ENCODE results near the gene GALNT13.

The GALNT13 gene

DNA sequence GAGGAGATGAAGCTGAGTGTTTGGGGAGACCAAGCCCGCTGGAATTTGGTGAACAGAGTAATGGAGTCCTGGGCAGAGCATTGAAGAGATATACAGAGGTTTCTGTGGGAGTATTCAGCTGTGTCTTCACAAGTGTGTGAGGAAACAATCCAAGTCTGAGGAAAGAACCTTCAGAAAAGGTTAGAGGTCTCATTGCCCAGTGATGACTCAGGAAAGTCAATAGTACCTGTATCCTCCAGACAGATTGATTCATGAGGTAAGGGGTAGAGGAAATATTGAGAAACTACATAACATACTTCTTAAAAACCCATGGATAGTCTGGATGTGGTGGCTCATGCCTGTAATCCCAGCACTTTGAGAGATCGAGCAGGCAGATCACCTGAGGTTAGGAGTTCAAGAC, 392.3 kb downstream of the GALNT13 start:
- no peaks in the 10 kb centered on the region for H3K27me3 ChIP-seq (replicated peaks; ENCODE audit: insufficient read depth, low read length)
- H3K4me2 ChIP-seq (ENCODE audit: low read depth, low read length) = no peak overlapping the region
- H3K9ac ChIP-seq (ENCODE audit: low read length) = no peak overlapping the region
- H3F3A ChIP-seq (ENCODE audit: insufficient read depth, low read length) = no peaks in the 10 kb centered on the region
- H3K9me2 ChIP-seq (replicated peaks; ENCODE audit: insufficient read depth, low read length) = no peaks in the 10 kb centered on the region
- TF ChIP-seq, protein P1, sequence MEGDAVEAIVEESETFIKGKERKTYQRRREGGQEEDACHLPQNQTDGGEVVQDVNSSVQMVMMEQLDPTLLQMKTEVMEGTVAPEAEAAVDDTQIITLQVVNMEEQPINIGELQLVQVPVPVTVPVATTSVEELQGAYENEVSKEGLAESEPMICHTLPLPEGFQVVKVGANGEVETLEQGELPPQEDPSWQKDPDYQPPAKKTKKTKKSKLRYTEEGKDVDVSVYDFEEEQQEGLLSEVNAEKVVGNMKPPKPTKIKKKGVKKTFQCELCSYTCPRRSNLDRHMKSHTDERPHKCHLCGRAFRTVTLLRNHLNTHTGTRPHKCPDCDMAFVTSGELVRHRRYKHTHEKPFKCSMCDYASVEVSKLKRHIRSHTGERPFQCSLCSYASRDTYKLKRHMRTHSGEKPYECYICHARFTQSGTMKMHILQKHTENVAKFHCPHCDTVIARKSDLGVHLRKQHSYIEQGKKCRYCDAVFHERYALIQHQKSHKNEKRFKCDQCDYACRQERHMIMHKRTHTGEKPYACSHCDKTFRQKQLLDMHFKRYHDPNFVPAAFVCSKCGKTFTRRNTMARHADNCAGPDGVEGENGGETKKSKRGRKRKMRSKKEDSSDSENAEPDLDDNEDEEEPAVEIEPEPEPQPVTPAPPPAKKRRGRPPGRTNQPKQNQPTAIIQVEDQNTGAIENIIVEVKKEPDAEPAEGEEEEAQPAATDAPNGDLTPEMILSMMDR (IDR thresholded peaks at IDR 0.05; ENCODE audit: low read length) = no peak
- TF ChIP-seq EZH2 (optimal IDR thresholded peaks at IDR 0.05; ENCODE audit: low read depth, low read length) (no peak), EZH2phosphoT487 (IDR thresholded peaks at IDR 0.05; ENCODE audit: low read length) (no peak)
- no peak overlapping the region for H3K27ac ChIP-seq (ENCODE audit: low read length)
- H3K9me3 ChIP-seq (replicated peaks; ENCODE audit: insufficient read depth, low read length) = no peaks in the 10 kb centered on the region
- H3K79me2 ChIP-seq (ENCODE audit: low read length) = no peaks in the 10 kb centered on the region
- no peaks in the 10 kb centered on the region for H3K4me1 ChIP-seq (ENCODE audit: low read length)
- no peaks in the 10 kb centered on the region for H3K36me3 ChIP-seq (replicated peaks; ENCODE audit: insufficient read depth, low read length)
- no peak overlapping the region for H3K4me3 ChIP-seq (ENCODE audit: low read length)
- H4K20me1 ChIP-seq (ENCODE audit: insufficient read depth, low read length) = no peaks in the 10 kb centered on the region
- no peak for DNase-seq
- H2AFZ ChIP-seq (ENCODE audit: low read length) = no peak overlapping the region

DNA sequence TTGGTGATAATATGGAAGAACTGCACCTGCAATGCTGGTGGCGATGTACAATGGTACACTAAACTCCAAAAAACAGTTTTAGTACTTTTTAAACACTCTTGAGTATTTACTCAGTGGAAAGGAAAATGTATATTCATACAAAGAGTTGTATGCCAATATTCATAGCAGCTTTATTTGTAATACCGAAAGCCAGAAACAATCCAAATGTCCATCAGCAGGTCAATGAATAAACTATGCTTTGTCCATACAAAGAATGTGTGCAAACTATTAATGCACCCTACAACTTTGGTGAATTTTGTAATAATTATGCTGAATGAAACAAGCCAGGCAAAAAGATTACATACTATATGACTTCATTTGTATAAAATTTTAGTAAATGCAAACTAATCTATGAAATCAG, 396.3 kb downstream of the GALNT13 start:
- Histone ChIP-seq H3F3A (ENCODE audit: insufficient read depth, low read length) (no peaks in the 10 kb centered on the region), H3K4me2 (ENCODE audit: low read depth, low read length) (no peak overlapping the region), H3K4me3 (ENCODE audit: low read length) (no peak overlapping the region), H4K20me1 (ENCODE audit: insufficient read depth, low read length) (no peaks in the 10 kb centered on the region), H3K27me3 (replicated peaks; ENCODE audit: insufficient read depth, low read length) (no peaks in the 10 kb centered on the region), H3K4me1 (ENCODE audit: low read length) (no peaks in the 10 kb centered on the region), H3K27ac (ENCODE audit: low read length) (no peak overlapping the region), H3K36me3 (replicated peaks; ENCODE audit: insufficient read depth, low read length) (no peaks in the 10 kb centered on the region), H3K79me2 (ENCODE audit: low read length) (no peaks in the 10 kb centered on the region), H3K9ac (ENCODE audit: low read length) (no peak overlapping the region), H3K9me2 (replicated peaks; ENCODE audit: insufficient read depth, low read length) (no peaks in the 10 kb centered on the region), H2AFZ (ENCODE audit: low read length) (no peak overlapping the region), H3K9me3 (replicated peaks; ENCODE audit: insufficient read depth, low read length) (no peaks in the 10 kb centered on the region)
- DNase-seq = no peak
- TF ChIP-seq EZH2 (optimal IDR thresholded peaks at IDR 0.05; ENCODE audit: low read depth, low read length) (no peak), EZH2phosphoT487 (IDR thresholded peaks at IDR 0.05; ENCODE audit: low read length) (no peak)
- TF ChIP-seq, protein P1 (IDR thresholded peaks at IDR 0.05; ENCODE audit: low read length) = no peak

DNA sequence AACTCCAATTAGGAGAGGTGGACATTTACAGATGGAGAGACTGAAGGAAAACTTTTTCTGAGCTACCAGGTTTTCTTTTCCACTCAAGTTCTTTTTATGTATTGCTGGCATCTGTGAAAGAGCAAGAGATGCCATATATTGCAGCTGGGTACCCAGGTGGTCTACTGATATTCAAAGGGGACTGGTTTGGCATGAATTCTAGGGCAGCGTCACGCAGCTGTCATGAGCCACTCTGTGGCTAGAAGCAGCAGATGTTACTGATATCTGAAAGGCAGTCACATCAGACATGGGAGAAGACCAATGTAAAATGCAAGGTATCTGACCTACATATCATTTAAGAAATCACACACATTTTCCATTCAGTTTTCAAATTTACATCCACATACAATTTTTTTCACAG, 408.8 kb downstream of the GALNT13 start:
- Histone ChIP-seq H4K20me1 (ENCODE audit: insufficient read depth, low read length) (no peaks in the 10 kb centered on the region), H3F3A (ENCODE audit: insufficient read depth, low read length) (no peaks in the 10 kb centered on the region), H2AFZ (ENCODE audit: low read length) (no peak overlapping the region), H3K27ac (ENCODE audit: low read length) (no peak overlapping the region), H3K4me1 (ENCODE audit: low read length) (no peaks in the 10 kb centered on the region), H3K79me2 (ENCODE audit: low read length) (no peaks in the 10 kb centered on the region), H3K4me2 (ENCODE audit: low read depth, low read length) (no peak overlapping the region), H3K9me3 (replicated peaks; ENCODE audit: insufficient read depth, low read length) (no peaks in the 10 kb centered on the region), H3K36me3 (replicated peaks; ENCODE audit: insufficient read depth, low read length) (no peaks in the 10 kb centered on the region), H3K27me3 (replicated peaks; ENCODE audit: insufficient read depth, low read length) (no peaks in the 10 kb centered on the region), H3K9ac (ENCODE audit: low read length) (no peak overlapping the region), H3K9me2 (replicated peaks; ENCODE audit: insufficient read depth, low read length) (no peaks in the 10 kb centered on the region), H3K4me3 (ENCODE audit: low read length) (no peak overlapping the region)
- no peak for DNase-seq
- TF ChIP-seq, protein P1 (IDR thresholded peaks at IDR 0.05; ENCODE audit: low read length) = no peak
- TF ChIP-seq EZH2phosphoT487 (IDR thresholded peaks at IDR 0.05; ENCODE audit: low read length) (no peak), EZH2 (optimal IDR thresholded peaks at IDR 0.05; ENCODE audit: low read depth, low read length) (no peak)

Data from MM.1S (cell line).